ENCODE data around the gene ACVRL1.

The ACVRL1 gene

DNA sequence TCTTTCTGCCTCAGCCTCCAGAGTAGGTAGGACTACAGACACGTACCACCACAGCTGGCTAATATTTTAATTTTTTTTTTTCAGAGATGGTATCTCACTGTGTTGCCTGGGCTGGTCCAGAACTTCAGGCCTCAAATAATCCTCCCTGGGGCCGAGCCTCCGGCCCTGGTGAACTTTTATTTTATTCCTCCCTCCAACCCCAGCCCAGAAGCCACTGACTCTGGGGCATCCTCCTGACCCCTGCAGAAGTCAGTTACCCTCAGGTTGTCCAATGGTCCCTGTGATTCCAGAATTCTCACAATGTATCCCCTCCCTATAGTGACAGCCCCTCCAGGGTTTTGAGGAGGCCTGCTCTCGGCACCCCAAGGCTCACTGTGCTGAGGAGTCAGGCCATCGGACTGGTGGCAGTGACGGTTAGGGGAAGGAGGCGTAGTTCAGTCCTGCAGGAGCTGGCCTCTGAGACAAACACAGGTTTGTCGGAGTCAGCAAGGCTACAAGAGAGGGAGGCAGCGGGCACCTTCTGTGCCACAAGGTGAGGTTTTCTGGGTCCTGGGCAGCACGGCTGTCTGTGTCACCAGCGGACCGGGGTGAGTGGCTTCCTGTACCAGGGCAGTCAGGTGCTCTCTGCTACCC lies 39.4 kb upstream of the ACVRL1 start:
- in situ Hi-C loops (cut with HindIII; ENCODE audit: low pct_ligation_motif_present, low sequenced_read_pairs) = no loop called here
- peaks cover 36% of the 10 kb centered on the region for H3K27me3 ChIP-seq (replicated peaks)
- no peak overlapping the region for H3K27ac ChIP-seq
- TF ChIP-seq, protein P1, sequence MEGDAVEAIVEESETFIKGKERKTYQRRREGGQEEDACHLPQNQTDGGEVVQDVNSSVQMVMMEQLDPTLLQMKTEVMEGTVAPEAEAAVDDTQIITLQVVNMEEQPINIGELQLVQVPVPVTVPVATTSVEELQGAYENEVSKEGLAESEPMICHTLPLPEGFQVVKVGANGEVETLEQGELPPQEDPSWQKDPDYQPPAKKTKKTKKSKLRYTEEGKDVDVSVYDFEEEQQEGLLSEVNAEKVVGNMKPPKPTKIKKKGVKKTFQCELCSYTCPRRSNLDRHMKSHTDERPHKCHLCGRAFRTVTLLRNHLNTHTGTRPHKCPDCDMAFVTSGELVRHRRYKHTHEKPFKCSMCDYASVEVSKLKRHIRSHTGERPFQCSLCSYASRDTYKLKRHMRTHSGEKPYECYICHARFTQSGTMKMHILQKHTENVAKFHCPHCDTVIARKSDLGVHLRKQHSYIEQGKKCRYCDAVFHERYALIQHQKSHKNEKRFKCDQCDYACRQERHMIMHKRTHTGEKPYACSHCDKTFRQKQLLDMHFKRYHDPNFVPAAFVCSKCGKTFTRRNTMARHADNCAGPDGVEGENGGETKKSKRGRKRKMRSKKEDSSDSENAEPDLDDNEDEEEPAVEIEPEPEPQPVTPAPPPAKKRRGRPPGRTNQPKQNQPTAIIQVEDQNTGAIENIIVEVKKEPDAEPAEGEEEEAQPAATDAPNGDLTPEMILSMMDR (IDR thresholded peaks at IDR 0.05; ENCODE audit: low read depth, low read length, missing control alignments) = no peak
- H3K4me3 ChIP-seq (ENCODE audit: low read depth, low read length) = no peak overlapping the region
- H3K36me3 ChIP-seq (replicated peaks) = no peaks in the 10 kb centered on the region
- DNase-seq = no peak

DNA sequence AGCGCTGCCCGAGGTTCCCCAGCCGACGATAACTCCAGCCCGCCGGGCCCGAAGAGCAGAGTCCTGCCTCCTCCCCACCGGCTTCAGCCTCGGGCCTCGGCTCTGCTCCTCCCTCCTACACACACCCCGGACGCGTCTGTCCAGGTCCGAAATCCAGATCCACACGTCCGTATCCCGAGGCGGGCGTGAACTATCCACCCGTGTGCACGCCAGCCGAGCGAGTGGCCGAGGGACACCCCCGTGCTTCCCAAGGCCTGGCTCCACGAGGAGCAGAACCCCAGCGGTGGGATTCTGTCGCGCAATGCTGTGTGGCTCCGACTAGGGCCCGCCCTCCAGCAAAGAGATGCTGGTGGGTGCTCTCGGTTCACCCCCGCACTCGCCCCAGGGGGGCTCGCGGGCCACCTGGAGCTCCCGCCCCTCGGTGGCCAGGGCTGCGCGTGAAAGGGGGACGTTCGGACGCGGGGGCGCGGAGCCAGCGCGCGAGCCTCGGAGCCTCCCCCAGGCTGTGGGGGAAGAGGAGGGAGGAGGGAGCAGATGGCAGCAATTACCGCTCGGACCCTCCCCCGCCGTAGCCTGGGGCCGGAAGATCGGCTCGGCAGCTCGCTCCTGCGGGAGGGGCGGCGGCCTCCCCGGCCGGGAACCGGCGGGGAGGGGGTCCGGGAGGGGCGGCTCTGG lies 38.3 kb upstream of the ACVRL1 start:
- no peaks in the 10 kb centered on the region for H3K36me3 ChIP-seq (replicated peaks)
- peak overlapping the region; percentile 54 for H3K4me3 ChIP-seq (ENCODE audit: low read depth, low read length)
- no peak overlapping the region for H3K27ac ChIP-seq
- in situ Hi-C loops (cut with HindIII; ENCODE audit: low pct_ligation_motif_present, low sequenced_read_pairs) = no loop called here
- H3K27me3 ChIP-seq (replicated peaks) = peaks cover 31% of the 10 kb centered on the region
- no peak for DNase-seq
- TF ChIP-seq, protein P1 (IDR thresholded peaks at IDR 0.05; ENCODE audit: low read depth, low read length, missing control alignments) = no peak

DNA sequence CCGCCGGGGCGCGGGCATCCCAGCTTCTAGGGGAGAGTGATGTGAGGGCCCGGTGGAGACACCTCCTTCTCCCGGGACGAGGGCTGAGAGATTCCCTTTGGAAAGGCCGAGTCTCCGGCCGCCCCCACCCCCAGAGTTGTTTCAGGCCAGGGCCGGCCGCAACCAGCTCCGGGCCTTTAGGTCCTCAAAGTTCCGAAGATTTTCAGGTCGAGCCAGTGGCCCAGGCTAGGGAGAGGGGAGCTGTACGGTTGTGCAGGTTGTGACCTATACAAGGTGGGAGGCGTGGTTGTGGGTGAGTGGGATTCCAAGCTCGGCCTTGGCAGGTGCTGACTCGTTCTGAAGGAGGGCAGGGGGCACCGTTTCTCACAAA lies 37.8 kb upstream of the ACVRL1 start:
- Histone ChIP-seq H3K4me3 (ENCODE audit: low read depth, low read length) (peak overlapping the region; percentile 54), H3K27me3 (replicated peaks) (peaks cover 25% of the 10 kb centered on the region), H3K36me3 (replicated peaks) (no peaks in the 10 kb centered on the region), H3K27ac (no peak overlapping the region)
- TF ChIP-seq, protein P1 (IDR thresholded peaks at IDR 0.05; ENCODE audit: low read depth, low read length, missing control alignments) = no peak
- no peak for DNase-seq
- in situ Hi-C loops (cut with HindIII; ENCODE audit: low pct_ligation_motif_present, low sequenced_read_pairs) = no loop called here

DNA sequence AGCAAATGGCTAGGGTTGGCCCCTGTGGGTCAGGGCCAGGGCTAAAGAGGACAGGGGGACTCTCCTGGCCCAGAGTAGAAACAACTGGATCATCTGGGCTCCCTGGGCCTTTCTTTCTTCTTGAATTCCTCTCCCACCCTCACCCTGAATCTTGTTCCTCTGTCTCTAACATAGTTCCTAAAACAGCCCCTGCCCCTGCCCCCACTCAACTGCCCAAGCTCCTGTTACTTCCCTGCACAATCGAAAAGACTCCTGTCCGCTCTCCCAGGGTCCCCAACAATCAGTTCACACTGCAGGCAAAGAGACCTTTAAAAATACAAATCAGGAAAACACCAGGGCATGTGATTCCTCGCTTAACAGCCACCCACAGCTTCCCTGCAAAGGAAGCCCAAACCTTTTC lies 37.4 kb upstream of the ACVRL1 start:
- no peak for DNase-seq
- no peak overlapping the region for H3K4me3 ChIP-seq (ENCODE audit: low read depth, low read length)
- in situ Hi-C loops (cut with HindIII; ENCODE audit: low pct_ligation_motif_present, low sequenced_read_pairs) = no loop called here
- peaks cover 22% of the 10 kb centered on the region for H3K27me3 ChIP-seq (replicated peaks)
- H3K36me3 ChIP-seq (replicated peaks) = no peaks in the 10 kb centered on the region
- TF ChIP-seq, protein P1 (IDR thresholded peaks at IDR 0.05; ENCODE audit: low read depth, low read length, missing control alignments) = no peak
- H3K27ac ChIP-seq = no peak overlapping the region

DNA sequence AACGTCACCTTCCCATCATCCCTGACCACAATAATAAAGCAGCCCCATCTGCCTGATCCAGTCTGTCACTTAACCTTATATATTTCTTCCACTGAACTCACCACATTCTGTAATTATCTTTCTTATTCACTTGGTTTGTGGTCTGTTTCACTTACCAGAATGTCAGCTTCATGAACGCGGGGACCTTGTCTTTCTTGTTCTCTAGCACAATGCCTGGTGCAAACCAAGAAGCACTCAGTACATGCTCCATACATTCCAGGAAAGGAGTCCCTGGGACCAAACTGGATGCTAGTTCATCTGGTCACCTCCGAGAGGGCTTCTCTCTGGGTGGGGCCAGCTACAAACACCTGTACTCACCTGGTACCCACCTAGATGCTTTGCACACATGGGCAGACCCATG lies 36.8 kb upstream of the ACVRL1 start:
- H3K4me3 ChIP-seq (ENCODE audit: low read depth, low read length) = no peak overlapping the region
- in situ Hi-C loops (cut with HindIII; ENCODE audit: low pct_ligation_motif_present, low sequenced_read_pairs) = no loop called here
- DNase-seq = no peak

More for the DNA sequence above, 36.8 kb upstream of the ACVRL1 start:
- Histone ChIP-seq H3K27ac (no peak overlapping the region), H3K27me3 (replicated peaks) (peaks cover 17% of the 10 kb centered on the region), H3K36me3 (replicated peaks) (no peaks in the 10 kb centered on the region)
- TF ChIP-seq, protein P1 (IDR thresholded peaks at IDR 0.05; ENCODE audit: low read depth, low read length, missing control alignments) = no peak
